ENCODE results near the gene PDHB.
A peak's percentile ranks its signal among the peaks of the same experiment; 100 is the strongest.

PDHB gene

GRCh38 chr3:58433400-58434167, at the start of gene PDHB:
TSS of gene PDHB (minus strand) at chr3:58433832. CDS start at chr3:58433809, 23 bp downstream.
- H3K9me3 ChIP-seq (ENCODE audit: control insufficient read depth in 2 of 2, low read length in 2 of 2) = no peaks in the 10 kb centered on the region
- peaks cover 0 to 10% of the 10 kb centered on the region in 2 donors for H3K4me1 ChIP-seq (ENCODE audit: control insufficient read depth in 2 of 2, insufficient read depth in 2 of 2, low read length in 2 of 2)
- peak within 1 kb of the TSS; percentile 53 to 78 for H3K9ac ChIP-seq (ENCODE audit: low read depth in 1 of 2, low read length in 2 of 2)
- no peaks in the 10 kb centered on the region for H3K27me3 ChIP-seq (ENCODE audit: control insufficient read depth in 2 of 2, insufficient read depth in 2 of 2, low read length in 2 of 2)
- peak within 1 kb of the TSS; percentile 76 to 86 for H3K4me3 ChIP-seq (ENCODE audit: low read length in 2 of 2)
- peaks cover 29 to 31% of the 10 kb centered on the region in 2 donors for H3K36me3 ChIP-seq (ENCODE audit: control insufficient read depth in 2 of 2, insufficient read depth in 2 of 2, low read length in 2 of 2)
- peak within 1 kb of the TSS; percentile 80 to 93 for H3K27ac ChIP-seq (ENCODE audit: low read depth in 2 of 2, low read length in 2 of 2)

DNA sequence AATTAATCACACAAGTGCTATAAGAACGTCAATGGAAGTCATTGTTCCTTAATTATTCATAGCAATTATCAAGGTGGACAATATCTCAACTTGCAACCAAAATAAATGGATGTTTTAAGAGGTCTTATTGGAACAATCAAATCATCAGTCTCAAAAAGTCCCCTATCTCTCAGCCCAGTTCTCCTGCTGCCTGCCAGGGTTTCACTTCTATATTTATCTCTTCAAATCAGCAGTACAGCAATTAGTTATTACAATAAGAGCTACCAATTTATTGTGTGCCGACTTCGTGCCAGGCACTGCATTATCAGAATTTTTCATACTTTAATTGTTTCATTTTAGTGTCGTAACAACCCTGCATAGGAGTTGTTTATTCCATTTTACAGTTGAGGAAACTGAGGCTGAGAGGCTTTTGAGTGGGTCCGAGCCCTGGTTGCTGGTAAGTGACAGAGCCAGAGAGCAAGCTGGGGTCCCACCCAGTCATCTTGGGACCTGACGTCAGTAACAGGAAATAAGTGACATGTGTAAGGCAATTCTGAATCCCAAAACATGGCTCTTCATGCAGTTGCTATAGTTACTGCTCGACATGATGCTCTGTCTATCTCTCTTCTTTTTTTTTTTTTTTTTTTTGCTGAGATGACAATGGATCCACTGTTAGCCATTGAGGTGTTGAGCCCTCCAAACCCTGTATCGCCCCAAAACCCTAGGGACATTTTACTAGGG, 49.4 kb upstream of the PDHB start:
- no peaks in the 10 kb centered on the region for H3K36me3 ChIP-seq (ENCODE audit: control insufficient read depth in 2 of 2, insufficient read depth in 2 of 2, low read length in 2 of 2)
- no peaks in the 10 kb centered on the region for H3K27me3 ChIP-seq (ENCODE audit: control insufficient read depth in 2 of 2, insufficient read depth in 2 of 2, low read length in 2 of 2)
- H3K27ac ChIP-seq (ENCODE audit: low read depth in 2 of 2, low read length in 2 of 2) = no peak overlapping the region
- no peaks in the 10 kb centered on the region for H3K9me3 ChIP-seq (ENCODE audit: control insufficient read depth in 2 of 2, low read length in 2 of 2)
- no peak overlapping the region for H3K9ac ChIP-seq (ENCODE audit: low read depth in 1 of 2, low read length in 2 of 2)
- no peak overlapping the region for H3K4me3 ChIP-seq (ENCODE audit: low read length in 2 of 2)
- peaks cover 0 to 6% of the 10 kb centered on the region in 2 donors for H3K4me1 ChIP-seq (ENCODE audit: control insufficient read depth in 2 of 2, insufficient read depth in 2 of 2, low read length in 2 of 2)

GRCh38 chr3:58480309-58480708, 46.7 kb upstream of the PDHB start:
- Histone ChIP-seq H3K27me3 (ENCODE audit: control insufficient read depth in 2 of 2, insufficient read depth in 2 of 2, low read length in 2 of 2) (no peaks in the 10 kb centered on the region), H3K36me3 (ENCODE audit: control insufficient read depth in 2 of 2, insufficient read depth in 2 of 2, low read length in 2 of 2) (no peaks in the 10 kb centered on the region), H3K9me3 (ENCODE audit: control insufficient read depth in 2 of 2, low read length in 2 of 2) (no peaks in the 10 kb centered on the region), H3K4me3 (ENCODE audit: low read length in 2 of 2) (no peak overlapping the region), H3K4me1 (ENCODE audit: control insufficient read depth in 2 of 2, insufficient read depth in 2 of 2, low read length in 2 of 2) (no peaks in the 10 kb centered on the region), H3K27ac (ENCODE audit: low read depth in 2 of 2, low read length in 2 of 2) (no peak overlapping the region), H3K9ac (ENCODE audit: low read depth in 1 of 2, low read length in 2 of 2) (no peak overlapping the region)

GRCh38 chr3:58478781-58479180, 45.1 kb upstream of the PDHB start:
- no peak overlapping the region for H3K27ac ChIP-seq (ENCODE audit: low read depth in 2 of 2, low read length in 2 of 2)
- H3K9me3 ChIP-seq (ENCODE audit: control insufficient read depth in 2 of 2, low read length in 2 of 2) = no peaks in the 10 kb centered on the region
- no peak overlapping the region for H3K9ac ChIP-seq (ENCODE audit: low read depth in 1 of 2, low read length in 2 of 2)
- H3K4me1 ChIP-seq (ENCODE audit: control insufficient read depth in 2 of 2, insufficient read depth in 2 of 2, low read length in 2 of 2) = peaks cover 0 to 4% of the 10 kb centered on the region in 2 donors
- no peaks in the 10 kb centered on the region for H3K27me3 ChIP-seq (ENCODE audit: control insufficient read depth in 2 of 2, insufficient read depth in 2 of 2, low read length in 2 of 2)
- no peaks in the 10 kb centered on the region for H3K36me3 ChIP-seq (ENCODE audit: control insufficient read depth in 2 of 2, insufficient read depth in 2 of 2, low read length in 2 of 2)
- no peak overlapping the region for H3K4me3 ChIP-seq (ENCODE audit: low read length in 2 of 2)

DNA sequence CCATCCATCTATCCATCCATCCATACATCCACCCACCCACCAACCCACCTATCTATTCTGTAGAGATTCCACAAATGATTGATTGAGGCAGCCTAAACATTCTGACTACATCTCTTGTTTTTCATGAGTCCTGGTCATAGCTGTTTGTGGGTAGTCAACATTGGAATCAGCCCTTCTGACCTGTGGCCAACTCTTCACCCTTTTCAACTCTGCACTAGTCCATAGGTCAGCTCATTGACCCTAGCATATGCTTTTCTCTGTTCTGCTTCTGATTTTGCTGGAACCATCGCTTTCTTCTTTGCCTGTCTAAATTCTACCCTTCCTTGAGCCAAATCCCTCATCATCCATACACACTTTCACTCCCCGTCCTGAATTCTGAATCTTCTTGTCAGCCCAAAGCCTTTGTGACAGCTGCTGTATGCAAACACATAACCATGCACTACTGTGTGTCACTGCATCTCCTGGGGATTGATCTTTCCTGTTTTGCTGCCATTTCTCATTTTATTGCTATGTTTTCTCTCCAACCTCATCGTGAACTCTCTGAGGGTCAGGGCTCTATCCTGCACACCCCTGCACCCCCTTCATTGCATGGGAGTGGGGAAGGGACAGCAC, 41.4 kb upstream of the PDHB start:
- Histone ChIP-seq H3K9ac (ENCODE audit: low read depth in 1 of 2, low read length in 2 of 2) (no peak overlapping the region), H3K27me3 (ENCODE audit: control insufficient read depth in 2 of 2, insufficient read depth in 2 of 2, low read length in 2 of 2) (no peaks in the 10 kb centered on the region), H3K27ac (ENCODE audit: low read depth in 2 of 2, low read length in 2 of 2) (no peak overlapping the region), H3K9me3 (ENCODE audit: control insufficient read depth in 2 of 2, low read length in 2 of 2) (no peaks in the 10 kb centered on the region), H3K4me3 (ENCODE audit: low read length in 2 of 2) (no peak overlapping the region), H3K4me1 (ENCODE audit: control insufficient read depth in 2 of 2, insufficient read depth in 2 of 2, low read length in 2 of 2) (peaks cover 20 to 24% of the 10 kb centered on the region in 2 donors), H3K36me3 (ENCODE audit: control insufficient read depth in 2 of 2, insufficient read depth in 2 of 2, low read length in 2 of 2) (no peaks in the 10 kb centered on the region)

- no peak overlapping the region for H3K27ac ChIP-seq (ENCODE audit: low read depth in 2 of 2, low read length in 2 of 2)
- peaks cover 22 to 24% of the 10 kb centered on the region in 2 donors for H3K4me1 ChIP-seq (ENCODE audit: control insufficient read depth in 2 of 2, insufficient read depth in 2 of 2, low read length in 2 of 2)
These were observed 40.8 kb upstream of the PDHB start for GRCh38 chr3:58474348-58474911.

GRCh38 chr3:58473275-58473674, 39.6 kb upstream of the PDHB start:
- Histone ChIP-seq H3K27ac (ENCODE audit: low read depth in 2 of 2, low read length in 2 of 2) (no peak overlapping the region), H3K9ac (ENCODE audit: low read depth in 1 of 2, low read length in 2 of 2) (no peak overlapping the region), H3K9me3 (ENCODE audit: control insufficient read depth in 2 of 2, low read length in 2 of 2) (no peaks in the 10 kb centered on the region), H3K4me3 (ENCODE audit: low read length in 2 of 2) (no peak overlapping the region), H3K4me1 (ENCODE audit: control insufficient read depth in 2 of 2, insufficient read depth in 2 of 2, low read length in 2 of 2) (peaks cover 22 to 24% of the 10 kb centered on the region in 2 donors), H3K36me3 (ENCODE audit: control insufficient read depth in 2 of 2, insufficient read depth in 2 of 2, low read length in 2 of 2) (no peaks in the 10 kb centered on the region), H3K27me3 (ENCODE audit: control insufficient read depth in 2 of 2, insufficient read depth in 2 of 2, low read length in 2 of 2) (no peaks in the 10 kb centered on the region)

More at GRCh38 chr3:58474348-58474911, 40.8 kb upstream of the PDHB start:
- H3K9ac ChIP-seq (ENCODE audit: low read depth in 1 of 2, low read length in 2 of 2) = no peak overlapping the region
- no peaks in the 10 kb centered on the region for H3K27me3 ChIP-seq (ENCODE audit: control insufficient read depth in 2 of 2, insufficient read depth in 2 of 2, low read length in 2 of 2)
- no peaks in the 10 kb centered on the region for H3K9me3 ChIP-seq (ENCODE audit: control insufficient read depth in 2 of 2, low read length in 2 of 2)
- H3K36me3 ChIP-seq (ENCODE audit: control insufficient read depth in 2 of 2, insufficient read depth in 2 of 2, low read length in 2 of 2) = no peaks in the 10 kb centered on the region
- no peak overlapping the region for H3K4me3 ChIP-seq (ENCODE audit: low read length in 2 of 2)

- peaks cover 22 to 24% of the 10 kb centered on the region in 2 donors for H3K4me1 ChIP-seq (ENCODE audit: control insufficient read depth in 2 of 2, insufficient read depth in 2 of 2, low read length in 2 of 2)
- no peaks in the 10 kb centered on the region for H3K27me3 ChIP-seq (ENCODE audit: control insufficient read depth in 2 of 2, insufficient read depth in 2 of 2, low read length in 2 of 2)
- H3K4me3 ChIP-seq (ENCODE audit: low read length in 2 of 2) = peak overlapping the region; percentile 18 to 20
- no peaks in the 10 kb centered on the region for H3K9me3 ChIP-seq (ENCODE audit: control insufficient read depth in 2 of 2, low read length in 2 of 2)
- no peaks in the 10 kb centered on the region for H3K36me3 ChIP-seq (ENCODE audit: control insufficient read depth in 2 of 2, insufficient read depth in 2 of 2, low read length in 2 of 2)
- H3K27ac ChIP-seq (ENCODE audit: low read depth in 2 of 2, low read length in 2 of 2) = peak overlapping the region; percentile 81 to 84
- peak overlapping the region in 1 of 2 donors; percentile 17 for H3K9ac ChIP-seq (ENCODE audit: low read depth in 1 of 2, low read length in 2 of 2)
These were observed 37.6 kb upstream of the PDHB start for GRCh38 chr3:58471025-58471887.

DNA sequence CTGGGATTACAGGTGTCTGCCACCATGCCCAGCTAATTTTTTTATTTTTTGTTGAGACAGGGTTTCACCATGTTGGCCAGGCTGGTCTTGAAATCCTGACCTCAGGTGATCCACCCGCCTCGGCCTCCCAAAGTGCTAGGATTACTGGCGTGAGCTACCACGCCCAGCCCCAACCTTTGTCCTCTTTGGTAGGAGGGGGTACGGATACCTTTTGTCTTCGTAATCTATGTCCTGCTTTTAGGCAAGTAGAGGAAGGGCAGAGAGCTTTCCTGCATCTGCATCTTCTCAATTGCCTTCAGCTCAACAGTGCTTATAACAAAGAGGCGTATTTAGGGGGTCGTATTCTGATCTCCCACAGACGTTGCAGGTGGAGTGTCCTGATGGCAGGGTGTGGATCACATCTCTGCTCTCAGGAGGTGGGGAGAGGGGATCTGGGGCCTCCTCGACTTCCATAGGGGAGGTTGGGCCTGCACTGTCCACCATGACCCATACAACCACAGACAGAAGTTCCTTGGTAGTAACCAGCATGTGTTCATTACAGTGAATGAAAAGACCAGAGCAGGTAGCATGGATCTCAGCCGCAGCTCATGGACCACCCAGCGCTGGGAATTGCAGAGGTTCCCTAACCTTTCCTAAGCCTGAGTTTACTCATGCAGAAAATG, 36.9 kb upstream of the PDHB start:
- no peaks in the 10 kb centered on the region for H3K27me3 ChIP-seq (ENCODE audit: control insufficient read depth in 2 of 2, insufficient read depth in 2 of 2, low read length in 2 of 2)
- no peaks in the 10 kb centered on the region for H3K9me3 ChIP-seq (ENCODE audit: control insufficient read depth in 2 of 2, low read length in 2 of 2)
- peak overlapping the region in 1 of 2 donors; percentile 17 for H3K9ac ChIP-seq (ENCODE audit: low read depth in 1 of 2, low read length in 2 of 2)
- peak overlapping the region in 1 of 2 donors; percentile 18 for H3K4me3 ChIP-seq (ENCODE audit: low read length in 2 of 2)
- no peaks in the 10 kb centered on the region for H3K36me3 ChIP-seq (ENCODE audit: control insufficient read depth in 2 of 2, insufficient read depth in 2 of 2, low read length in 2 of 2)
- peak overlapping the region; percentile 81 to 84 for H3K27ac ChIP-seq (ENCODE audit: low read depth in 2 of 2, low read length in 2 of 2)
- H3K4me1 ChIP-seq (ENCODE audit: control insufficient read depth in 2 of 2, insufficient read depth in 2 of 2, low read length in 2 of 2) = peaks cover 22 to 24% of the 10 kb centered on the region in 2 donors

Data from mucosa of rectum (tissue), 2 donors.